K562 (cell line): ENCODE results near the gene RBM12. TPM values are rescaled to one million over a fixed set of nuclear protein-coding genes. Genes with fewer than 3 reads are reported as not detected.

Source experiments
- EP300 ChIP-seq: IDR thresholded peaks from 2 replicates; pipeline ENCODE4 v1.6.1; 2012; ENCODE audit warnings: low read length, improper control_type of control experiment
- EP400 ChIP-seq: fragments of 450-650 bp; IDR thresholded peaks from 2 replicates; pipeline ENCODE4 v1.6.1; 2017; ENCODE audit warnings: antibody characterized with exemption, mild to moderate bottlenecking, moderate library complexity
- NEUROD1 ChIP-seq: fragments of 150-350 bp; IDR thresholded peaks from 2 replicates; pipeline ENCODE4 v1.6.1; 2014; ENCODE audit warnings: borderline replicate concordance, low read length, low read depth; ENCODE audit not compliant: partially characterized antibody
- NFIX ChIP-seq: fragments of 250-450 bp; sonication (Bioruptor Pico); IDR thresholded peaks from 2 replicates; pipeline ENCODE4 v1.4.0; 2020; ENCODE audit warnings: low read depth, mild to moderate bottlenecking, moderate library complexity
- NFXL1 ChIP-seq: fragments of 450-650 bp; formaldehyde crosslinking; IDR thresholded peaks from 2 replicates; pipeline ENCODE4 v1.4.0; 2021; ENCODE audit warnings: mild to moderate bottlenecking
- POLR2A ChIP-seq: fragments of 450-650 bp; conservative IDR thresholded peaks from 2 replicates; pipeline ENCODE4 v1.6.1; 2016
- PTRF ChIP-seq: fragments of 450-650 bp; IDR thresholded peaks from 2 replicates; pipeline ENCODE4 v1.6.1; 2016; ENCODE audit warnings: mild to moderate bottlenecking, missing genetic modification characterization, missing compliant biosample characterization
- RBM17 ChIP-seq: fragments of 200-400 bp; formaldehyde crosslinking; IDR thresholded peaks from 2 replicates; pipeline ENCODE4 v1.6.1; 2017; ENCODE audit warnings: low read depth, mild to moderate bottlenecking, low read length, borderline replicate concordance
- SIRT6 ChIP-seq: IDR thresholded peaks from one replicate; pipeline ENCODE4 v1.6.1; 2012; ENCODE audit warnings: low read depth, mild to moderate bottlenecking, control low read depth, inconsistent platforms, low read length, moderate library complexity
- TFAM ChIP-seq: fragments of 250-450 bp; sonication (Bioruptor Pico); conservative IDR thresholded peaks from 2 replicates; pipeline ENCODE4 v1.5.0; 2021; ENCODE audit warnings: mild to moderate bottlenecking, moderate library complexity
- TRIM24 ChIP-seq, 2 experiments: fragments of 450-650 bp; IDR thresholded peaks; 2 replicates each; pipeline ENCODE4 v1.6.1; 2016
- ZNF217 ChIP-seq: sonication (generic); formaldehyde crosslinking; IDR thresholded peaks from 2 replicates; pipeline ENCODE4 v1.8.0; 2022; ENCODE audit warnings: mild to moderate bottlenecking, missing genetic modification reagents
- ZNF311 ChIP-seq: fragments of 250-450 bp; sonication (Bioruptor Pico); IDR thresholded peaks from 2 replicates; pipeline ENCODE4 v1.4.0; 2020; ENCODE audit warnings: mild to moderate bottlenecking, moderate library complexity
- ZNF77 ChIP-seq: fragments of 250-450 bp; sonication (Bioruptor Pico); IDR thresholded peaks from 2 replicates; pipeline ENCODE4 v1.5.0; 2020
- polyA plus RNA-seq, 8 experiments: library from polyadenylated mRNA; depleted of rRNA in 4 of 8; stranded (reverse) in 5 of 8; unstranded in 3 of 8; fragments of >200 nt; fragmentation: Nextera tagmentation in 2 of 8; fragmentation: Illumina TruSeq in 1 of 8; extraction: Ambion mirVana in 2 of 8; extraction: Trizol in 1 of 8; gene quantifications; 2 replicates each; pipeline versions ENCODE4 v1.2.1 to v1.2.3, GENCODE V29; 2011 to 2014; ENCODE audit warnings: inconsistent platforms in 1 of 8, missing spikeins in 1 of 8
- total RNA-seq, 7 experiments: library from RNA; depleted of rRNA in 6 of 7; stranded (reverse); fragments of >200 nt in 6 of 7; fragmentation: Illumina TruSeq in 2 of 7; extraction: Trizol in 2 of 7; gene quantifications; 2 replicates each; pipeline versions ENCODE4 v1.2.1 to v1.2.3, GENCODE V29; 2011 to 2021; ENCODE audit warnings: low replicate concordance in 1 of 7
- TF ChIP-seq, protein P1 (sequence below): fragments of 200-400 bp; formaldehyde crosslinking; IDR thresholded peaks from 2 replicates; pipeline ENCODE4 v1.6.1; 2017; ENCODE audit warnings: mild to moderate bottlenecking, low read depth, low read length, moderate library complexity
- TF ChIP-seq, protein P2 (sequence below): fragments of 450-650 bp; IDR thresholded peaks from 2 replicates; pipeline ENCODE4 v1.6.1; 2016; ENCODE audit warnings: mild to moderate bottlenecking
- TF ChIP-seq, protein P3 (sequence below): sonication (generic); formaldehyde crosslinking; IDR thresholded peaks from 2 replicates; pipeline ENCODE4 v1.8.0; 2022; ENCODE audit warnings: mild to moderate bottlenecking, missing genetic modification reagents
- TF ChIP-seq, protein P4 (sequence below): sonication (generic); formaldehyde crosslinking; IDR thresholded peaks from 2 replicates; pipeline ENCODE4 v1.8.0; 2022; ENCODE audit warnings: mild to moderate bottlenecking, missing genetic modification reagents

Gene RBM12
- total and polyA plus RNA-seq, 9 of the 15 experiments (the other 6 are each of a cell fraction or from before 2014, with no cell fraction given): 5.0 to 162 (median 73.3) TPM

DNA sequence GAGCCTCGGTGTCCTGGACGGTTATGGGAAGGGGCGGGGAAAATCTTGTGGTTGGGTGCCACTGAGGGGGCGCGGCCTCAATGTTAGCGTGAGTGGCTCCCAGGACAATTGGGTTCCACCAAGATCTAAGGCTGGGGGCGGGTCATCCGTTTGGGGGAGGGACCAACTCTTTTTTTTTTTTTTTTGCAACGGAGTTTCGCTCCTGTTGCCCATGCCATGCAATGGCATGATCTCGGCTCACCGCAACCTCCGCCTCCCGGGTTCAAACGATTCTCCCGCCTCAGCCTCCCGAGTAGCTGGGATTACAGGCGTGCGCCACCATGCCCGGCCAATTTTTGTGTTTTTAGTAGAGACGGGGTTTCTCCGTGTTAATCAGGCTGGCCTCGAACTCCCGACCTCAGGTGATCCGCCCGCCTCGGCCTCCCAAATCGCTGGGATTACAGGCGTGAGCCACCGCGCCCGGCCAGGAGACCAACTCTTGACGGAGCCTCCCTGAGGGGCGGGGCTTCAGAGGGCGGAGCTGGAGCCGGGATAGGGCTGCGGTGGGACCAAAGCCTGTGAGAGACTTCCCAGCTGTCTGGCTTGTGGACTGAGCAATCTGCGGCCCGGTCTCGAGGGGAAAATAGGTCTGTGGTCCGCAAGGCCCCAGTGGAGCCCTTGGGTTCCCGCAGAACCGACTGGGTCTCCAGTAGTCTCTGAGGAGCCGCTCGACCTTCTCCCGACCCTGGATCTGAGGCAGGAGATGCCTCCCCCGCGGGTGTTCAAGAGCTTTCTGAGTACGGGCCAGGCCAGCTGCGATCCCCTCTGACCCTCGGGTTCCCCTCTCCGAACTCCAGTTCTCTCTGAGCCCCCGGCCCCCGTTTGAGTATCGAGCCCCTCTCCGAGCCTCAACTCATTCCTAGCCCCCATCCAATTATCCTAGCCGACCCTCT, 48.0 kb downstream of the RBM12 start (continued):
- TF ChIP-seq, protein P1, sequence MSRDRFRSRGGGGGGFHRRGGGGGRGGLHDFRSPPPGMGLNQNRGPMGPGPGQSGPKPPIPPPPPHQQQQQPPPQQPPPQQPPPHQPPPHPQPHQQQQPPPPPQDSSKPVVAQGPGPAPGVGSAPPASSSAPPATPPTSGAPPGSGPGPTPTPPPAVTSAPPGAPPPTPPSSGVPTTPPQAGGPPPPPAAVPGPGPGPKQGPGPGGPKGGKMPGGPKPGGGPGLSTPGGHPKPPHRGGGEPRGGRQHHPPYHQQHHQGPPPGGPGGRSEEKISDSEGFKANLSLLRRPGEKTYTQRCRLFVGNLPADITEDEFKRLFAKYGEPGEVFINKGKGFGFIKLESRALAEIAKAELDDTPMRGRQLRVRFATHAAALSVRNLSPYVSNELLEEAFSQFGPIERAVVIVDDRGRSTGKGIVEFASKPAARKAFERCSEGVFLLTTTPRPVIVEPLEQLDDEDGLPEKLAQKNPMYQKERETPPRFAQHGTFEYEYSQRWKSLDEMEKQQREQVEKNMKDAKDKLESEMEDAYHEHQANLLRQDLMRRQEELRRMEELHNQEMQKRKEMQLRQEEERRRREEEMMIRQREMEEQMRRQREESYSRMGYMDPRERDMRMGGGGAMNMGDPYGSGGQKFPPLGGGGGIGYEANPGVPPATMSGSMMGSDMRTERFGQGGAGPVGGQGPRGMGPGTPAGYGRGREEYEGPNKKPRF: no peak
- no peak for TF ChIP-seq SIRT6
- TF ChIP-seq POLR2A: peak; percentile 75
- no peak for TF ChIP-seq ZNF311 (CRISPR knock-in tag)
- no peak for TF ChIP-seq RBM17
- TF ChIP-seq TRIM24 (IDR thresholded peaks at IDR 0.05): peak in 1 of 2 experiments; percentile 71; a peak in 2 of 4 replicates
- TF ChIP-seq, protein P2, sequence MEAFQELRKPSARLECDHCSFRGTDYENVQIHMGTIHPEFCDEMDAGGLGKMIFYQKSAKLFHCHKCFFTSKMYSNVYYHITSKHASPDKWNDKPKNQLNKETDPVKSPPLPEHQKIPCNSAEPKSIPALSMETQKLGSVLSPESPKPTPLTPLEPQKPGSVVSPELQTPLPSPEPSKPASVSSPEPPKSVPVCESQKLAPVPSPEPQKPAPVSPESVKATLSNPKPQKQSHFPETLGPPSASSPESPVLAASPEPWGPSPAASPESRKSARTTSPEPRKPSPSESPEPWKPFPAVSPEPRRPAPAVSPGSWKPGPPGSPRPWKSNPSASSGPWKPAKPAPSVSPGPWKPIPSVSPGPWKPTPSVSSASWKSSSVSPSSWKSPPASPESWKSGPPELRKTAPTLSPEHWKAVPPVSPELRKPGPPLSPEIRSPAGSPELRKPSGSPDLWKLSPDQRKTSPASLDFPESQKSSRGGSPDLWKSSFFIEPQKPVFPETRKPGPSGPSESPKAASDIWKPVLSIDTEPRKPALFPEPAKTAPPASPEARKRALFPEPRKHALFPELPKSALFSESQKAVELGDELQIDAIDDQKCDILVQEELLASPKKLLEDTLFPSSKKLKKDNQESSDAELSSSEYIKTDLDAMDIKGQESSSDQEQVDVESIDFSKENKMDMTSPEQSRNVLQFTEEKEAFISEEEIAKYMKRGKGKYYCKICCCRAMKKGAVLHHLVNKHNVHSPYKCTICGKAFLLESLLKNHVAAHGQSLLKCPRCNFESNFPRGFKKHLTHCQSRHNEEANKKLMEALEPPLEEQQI: no peak
- no peak for TF ChIP-seq ZNF77 (CRISPR knock-in tag)
- TF ChIP-seq TFAM (CRISPR knock-in tag): no peak
- no peak for TF ChIP-seq ZNF217
- TF ChIP-seq NEUROD1: no peak
- TF ChIP-seq, protein P3, sequence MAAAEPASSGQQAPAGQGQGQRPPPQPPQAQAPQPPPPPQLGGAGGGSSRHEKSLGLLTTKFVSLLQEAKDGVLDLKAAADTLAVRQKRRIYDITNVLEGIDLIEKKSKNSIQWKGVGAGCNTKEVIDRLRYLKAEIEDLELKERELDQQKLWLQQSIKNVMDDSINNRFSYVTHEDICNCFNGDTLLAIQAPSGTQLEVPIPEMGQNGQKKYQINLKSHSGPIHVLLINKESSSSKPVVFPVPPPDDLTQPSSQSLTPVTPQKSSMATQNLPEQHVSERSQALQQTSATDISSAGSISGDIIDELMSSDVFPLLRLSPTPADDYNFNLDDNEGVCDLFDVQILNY (CRISPR knock-in tag): no peak
- TF ChIP-seq EP300: no peak; the same call in 1 of the 2 replicates
- peak; percentile 69 for TF ChIP-seq EP400
- TF ChIP-seq PTRF (tag): no peak
- no peak for TF ChIP-seq NFIX
- TF ChIP-seq, protein P4, sequence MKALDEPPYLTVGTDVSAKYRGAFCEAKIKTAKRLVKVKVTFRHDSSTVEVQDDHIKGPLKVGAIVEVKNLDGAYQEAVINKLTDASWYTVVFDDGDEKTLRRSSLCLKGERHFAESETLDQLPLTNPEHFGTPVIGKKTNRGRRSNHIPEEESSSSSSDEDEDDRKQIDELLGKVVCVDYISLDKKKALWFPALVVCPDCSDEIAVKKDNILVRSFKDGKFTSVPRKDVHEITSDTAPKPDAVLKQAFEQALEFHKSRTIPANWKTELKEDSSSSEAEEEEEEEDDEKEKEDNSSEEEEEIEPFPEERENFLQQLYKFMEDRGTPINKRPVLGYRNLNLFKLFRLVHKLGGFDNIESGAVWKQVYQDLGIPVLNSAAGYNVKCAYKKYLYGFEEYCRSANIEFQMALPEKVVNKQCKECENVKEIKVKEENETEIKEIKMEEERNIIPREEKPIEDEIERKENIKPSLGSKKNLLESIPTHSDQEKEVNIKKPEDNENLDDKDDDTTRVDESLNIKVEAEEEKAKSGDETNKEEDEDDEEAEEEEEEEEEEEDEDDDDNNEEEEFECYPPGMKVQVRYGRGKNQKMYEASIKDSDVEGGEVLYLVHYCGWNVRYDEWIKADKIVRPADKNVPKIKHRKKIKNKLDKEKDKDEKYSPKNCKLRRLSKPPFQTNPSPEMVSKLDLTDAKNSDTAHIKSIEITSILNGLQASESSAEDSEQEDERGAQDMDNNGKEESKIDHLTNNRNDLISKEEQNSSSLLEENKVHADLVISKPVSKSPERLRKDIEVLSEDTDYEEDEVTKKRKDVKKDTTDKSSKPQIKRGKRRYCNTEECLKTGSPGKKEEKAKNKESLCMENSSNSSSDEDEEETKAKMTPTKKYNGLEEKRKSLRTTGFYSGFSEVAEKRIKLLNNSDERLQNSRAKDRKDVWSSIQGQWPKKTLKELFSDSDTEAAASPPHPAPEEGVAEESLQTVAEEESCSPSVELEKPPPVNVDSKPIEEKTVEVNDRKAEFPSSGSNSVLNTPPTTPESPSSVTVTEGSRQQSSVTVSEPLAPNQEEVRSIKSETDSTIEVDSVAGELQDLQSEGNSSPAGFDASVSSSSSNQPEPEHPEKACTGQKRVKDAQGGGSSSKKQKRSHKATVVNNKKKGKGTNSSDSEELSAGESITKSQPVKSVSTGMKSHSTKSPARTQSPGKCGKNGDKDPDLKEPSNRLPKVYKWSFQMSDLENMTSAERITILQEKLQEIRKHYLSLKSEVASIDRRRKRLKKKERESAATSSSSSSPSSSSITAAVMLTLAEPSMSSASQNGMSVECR (CRISPR knock-in tag): peak; percentile 74; the same call in 1 of the 2 replicates
- no peak for TF ChIP-seq NFXL1
